ENCODE data around the gene ARFGAP2.

Gene ARFGAP2

DNA sequence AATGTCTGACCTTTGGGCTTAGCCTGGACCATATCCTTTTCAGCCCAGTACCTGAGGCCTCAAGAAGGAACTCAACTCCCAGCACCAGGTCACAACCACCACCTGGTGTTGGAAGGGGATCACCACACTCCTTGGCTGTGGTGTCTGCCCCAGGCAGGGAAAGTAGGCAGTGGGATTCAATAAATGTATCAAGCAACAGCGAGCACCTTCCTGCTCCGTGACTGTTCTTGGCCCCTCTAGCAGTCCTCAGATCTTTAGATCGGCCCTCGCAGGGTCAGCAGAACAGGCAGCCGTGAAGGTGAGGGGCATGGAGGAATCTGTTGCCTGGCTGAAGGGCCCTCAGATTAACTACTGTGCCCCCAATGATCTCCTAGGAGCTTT, 15.9 kb downstream of the ARFGAP2 start:
- WGBS (ENCODE audit: extremely low coverage, insufficient coverage, low lambda C conversion rate) = no CpG with 5 or more reads among the region's 5 CpGs
- H3K9ac ChIP-seq (ENCODE audit: low read length) = no peak overlapping the region
- no peaks in the 10 kb centered on the region for H3K36me3 ChIP-seq (ENCODE audit: control insufficient read depth, insufficient read depth, low read length)
- no peaks in the 10 kb centered on the region for H3K79me2 ChIP-seq (ENCODE audit: control insufficient read depth, insufficient read depth, low read length)
- H3K23ac ChIP-seq (ENCODE audit: low read length) = no peak overlapping the region
- DNase-seq = peak; percentile 49
- no peak overlapping the region for H3K4me2 ChIP-seq (ENCODE audit: low read length)
- H3K56ac ChIP-seq (ENCODE audit: low read length) = no peak overlapping the region
- H4K5ac ChIP-seq (ENCODE audit: low read length) = no peak overlapping the region
- H3K27me3 ChIP-seq (ENCODE audit: insufficient read depth, low read length, poor library complexity) = no peaks in the 10 kb centered on the region
- H3K18ac ChIP-seq (ENCODE audit: low read length) = no peak overlapping the region
- no peak overlapping the region for H2BK5ac ChIP-seq (ENCODE audit: low read length)
- no peak overlapping the region for H4K8ac ChIP-seq (ENCODE audit: low read depth, low read length)
- no peaks in the 10 kb centered on the region for H3K4me1 ChIP-seq (ENCODE audit: control insufficient read depth, low read depth, low read length)
- no peak overlapping the region for H3K4me3 ChIP-seq (ENCODE audit: low read length)
- no peak overlapping the region for H3K4ac ChIP-seq (ENCODE audit: low read depth, low read length)
- no peaks in the 10 kb centered on the region for H3K79me1 ChIP-seq (ENCODE audit: low read length)
- H3K27ac ChIP-seq (ENCODE audit: low read depth, low read length) = no peak overlapping the region
- H2AK5ac ChIP-seq (ENCODE audit: low read length) = no peak overlapping the region
- no peak overlapping the region for H2BK15ac ChIP-seq (replicated peaks; ENCODE audit: low read depth)
- no peak overlapping the region for H2BK120ac ChIP-seq (ENCODE audit: low read depth, low read length)

DNA sequence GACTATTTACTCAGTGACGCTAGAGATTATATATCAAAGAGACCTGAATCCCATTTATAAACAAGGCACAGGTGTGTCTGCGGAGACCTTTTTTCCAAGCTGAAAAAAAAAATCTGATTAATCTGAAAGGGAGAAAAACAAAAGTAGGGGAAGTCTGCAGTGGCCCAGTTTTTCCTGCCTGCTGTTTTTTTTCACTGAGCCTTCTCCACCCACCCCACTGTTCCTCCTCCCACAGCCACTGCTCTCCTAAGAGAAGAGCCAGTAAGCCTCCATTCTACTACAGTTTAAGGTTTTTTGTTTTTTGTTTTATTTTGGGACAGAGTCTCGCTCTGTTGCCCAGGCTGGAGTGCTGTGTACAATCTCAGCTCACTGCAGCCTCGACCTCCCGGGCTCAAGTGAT, 18.4 kb downstream of the ARFGAP2 start:
- WGBS (ENCODE audit: extremely low coverage, insufficient coverage, low lambda C conversion rate) = no CpG with 5 or more reads among the region's 5 CpGs
- Histone ChIP-seq H4K8ac (ENCODE audit: low read depth, low read length) (no peak overlapping the region), H2BK5ac (ENCODE audit: low read length) (no peak overlapping the region), H3K79me1 (ENCODE audit: low read length) (no peaks in the 10 kb centered on the region), H3K27ac (ENCODE audit: low read depth, low read length) (no peak overlapping the region), H3K4me3 (ENCODE audit: low read length) (no peak overlapping the region), H3K79me2 (ENCODE audit: control insufficient read depth, insufficient read depth, low read length) (no peaks in the 10 kb centered on the region), H3K9ac (ENCODE audit: low read length) (no peak overlapping the region), H2AK5ac (ENCODE audit: low read length) (no peak overlapping the region), H3K36me3 (ENCODE audit: control insufficient read depth, insufficient read depth, low read length) (no peaks in the 10 kb centered on the region), H3K23ac (ENCODE audit: low read length) (no peak overlapping the region), H3K4me2 (ENCODE audit: low read length) (no peak overlapping the region), H3K27me3 (ENCODE audit: insufficient read depth, low read length, poor library complexity) (no peaks in the 10 kb centered on the region), H3K4ac (ENCODE audit: low read depth, low read length) (no peak overlapping the region), H3K18ac (ENCODE audit: low read length) (no peak overlapping the region), H2BK15ac (replicated peaks; ENCODE audit: low read depth) (no peak overlapping the region), H3K4me1 (ENCODE audit: control insufficient read depth, low read depth, low read length) (no peaks in the 10 kb centered on the region), H4K5ac (ENCODE audit: low read length) (no peak overlapping the region), H3K56ac (ENCODE audit: low read length) (no peak overlapping the region), H2BK120ac (ENCODE audit: low read depth, low read length) (no peak overlapping the region)
- DNase-seq = no peak

DNA sequence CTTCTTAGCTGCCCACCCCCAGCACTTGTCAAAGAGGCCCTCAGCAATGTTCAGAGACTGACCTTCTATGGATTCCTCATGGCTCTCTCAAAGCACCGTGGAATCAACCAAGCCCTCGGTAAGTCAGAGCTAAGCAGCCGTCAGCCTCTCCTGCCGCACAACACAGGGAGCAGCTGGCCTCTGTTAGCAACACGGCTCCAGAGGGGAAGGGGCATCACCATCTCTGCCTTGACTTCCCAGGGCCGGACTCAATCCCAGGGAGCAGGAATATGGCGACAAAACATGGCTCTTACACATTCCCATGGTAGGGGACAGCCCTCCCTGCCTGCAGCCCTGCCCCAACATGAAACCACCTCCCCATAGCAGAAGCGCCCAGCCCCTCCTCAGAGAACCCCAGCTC, 18.9 kb downstream of the ARFGAP2 start:
- no peak overlapping the region for H3K4me2 ChIP-seq (ENCODE audit: low read length)
- H3K27me3 ChIP-seq (ENCODE audit: insufficient read depth, low read length, poor library complexity) = no peaks in the 10 kb centered on the region
- H3K4ac ChIP-seq (ENCODE audit: low read depth, low read length) = no peak overlapping the region
- no peak overlapping the region for H3K56ac ChIP-seq (ENCODE audit: low read length)
- no peaks in the 10 kb centered on the region for H3K36me3 ChIP-seq (ENCODE audit: control insufficient read depth, insufficient read depth, low read length)
- H3K18ac ChIP-seq (ENCODE audit: low read length) = no peak overlapping the region
- no peak overlapping the region for H2BK120ac ChIP-seq (ENCODE audit: low read depth, low read length)
- no peak overlapping the region for H2AK5ac ChIP-seq (ENCODE audit: low read length)
- no peak overlapping the region for H2BK15ac ChIP-seq (replicated peaks; ENCODE audit: low read depth)
- H4K5ac ChIP-seq (ENCODE audit: low read length) = no peak overlapping the region
- H3K79me2 ChIP-seq (ENCODE audit: control insufficient read depth, insufficient read depth, low read length) = no peaks in the 10 kb centered on the region
- no peaks in the 10 kb centered on the region for H3K4me1 ChIP-seq (ENCODE audit: control insufficient read depth, low read depth, low read length)
- H3K27ac ChIP-seq (ENCODE audit: low read depth, low read length) = no peak overlapping the region
- no peak overlapping the region for H2BK5ac ChIP-seq (ENCODE audit: low read length)
- DNase-seq = no peak
- H3K79me1 ChIP-seq (ENCODE audit: low read length) = no peaks in the 10 kb centered on the region
- no CpG with 5 or more reads among the region's 8 CpGs for WGBS (ENCODE audit: extremely low coverage, insufficient coverage, low lambda C conversion rate)
- H4K8ac ChIP-seq (ENCODE audit: low read depth, low read length) = no peak overlapping the region
- no peak overlapping the region for H3K23ac ChIP-seq (ENCODE audit: low read length)
- no peak overlapping the region for H3K4me3 ChIP-seq (ENCODE audit: low read length)
- H3K9ac ChIP-seq (ENCODE audit: low read length) = no peak overlapping the region

DNA sequence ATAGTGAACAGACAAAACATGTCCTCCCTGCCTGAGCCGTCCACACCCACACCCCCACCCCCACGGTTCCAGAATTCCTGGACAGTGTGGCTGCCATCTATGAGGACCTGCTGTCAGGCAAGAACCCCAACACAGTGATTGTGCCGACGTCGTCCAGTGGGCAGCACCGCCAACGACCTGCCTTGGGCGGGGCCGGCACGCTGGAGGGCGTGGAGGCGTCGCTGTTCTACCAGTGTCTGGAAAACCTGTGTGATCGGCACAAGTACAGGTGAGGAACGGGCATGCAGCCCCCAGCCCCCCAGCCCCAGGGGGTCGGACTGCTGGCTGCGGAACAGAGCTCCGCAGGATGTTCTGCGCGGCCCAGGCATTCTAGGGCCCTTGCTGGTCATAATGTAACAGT, 19.7 kb downstream of the ARFGAP2 start:
- H2BK15ac ChIP-seq (replicated peaks; ENCODE audit: low read depth) = no peak overlapping the region
- H3K4me2 ChIP-seq (ENCODE audit: low read length) = no peak overlapping the region
- no peak overlapping the region for H2BK120ac ChIP-seq (ENCODE audit: low read depth, low read length)
- WGBS (ENCODE audit: extremely low coverage, insufficient coverage, low lambda C conversion rate) = no CpG with 5 or more reads among the region's 20 CpGs
- no peak overlapping the region for H4K8ac ChIP-seq (ENCODE audit: low read depth, low read length)
- no peaks in the 10 kb centered on the region for H3K79me1 ChIP-seq (ENCODE audit: low read length)
- no peaks in the 10 kb centered on the region for H3K36me3 ChIP-seq (ENCODE audit: control insufficient read depth, insufficient read depth, low read length)
- H2BK5ac ChIP-seq (ENCODE audit: low read length) = no peak overlapping the region
- H3K4me1 ChIP-seq (ENCODE audit: control insufficient read depth, low read depth, low read length) = no peaks in the 10 kb centered on the region
- H3K27me3 ChIP-seq (ENCODE audit: insufficient read depth, low read length, poor library complexity) = no peaks in the 10 kb centered on the region
- H2AK5ac ChIP-seq (ENCODE audit: low read length) = no peak overlapping the region
- no peak overlapping the region for H3K4ac ChIP-seq (ENCODE audit: low read depth, low read length)
- no peak overlapping the region for H3K4me3 ChIP-seq (ENCODE audit: low read length)
- no peak overlapping the region for H3K27ac ChIP-seq (ENCODE audit: low read depth, low read length)
- no peak overlapping the region for H3K9ac ChIP-seq (ENCODE audit: low read length)
- no peak for DNase-seq
- no peak overlapping the region for H4K5ac ChIP-seq (ENCODE audit: low read length)
- H3K18ac ChIP-seq (ENCODE audit: low read length) = no peak overlapping the region
- no peak overlapping the region for H3K56ac ChIP-seq (ENCODE audit: low read length)
- no peaks in the 10 kb centered on the region for H3K79me2 ChIP-seq (ENCODE audit: control insufficient read depth, insufficient read depth, low read length)
- no peak overlapping the region for H3K23ac ChIP-seq (ENCODE audit: low read length)

DNA sequence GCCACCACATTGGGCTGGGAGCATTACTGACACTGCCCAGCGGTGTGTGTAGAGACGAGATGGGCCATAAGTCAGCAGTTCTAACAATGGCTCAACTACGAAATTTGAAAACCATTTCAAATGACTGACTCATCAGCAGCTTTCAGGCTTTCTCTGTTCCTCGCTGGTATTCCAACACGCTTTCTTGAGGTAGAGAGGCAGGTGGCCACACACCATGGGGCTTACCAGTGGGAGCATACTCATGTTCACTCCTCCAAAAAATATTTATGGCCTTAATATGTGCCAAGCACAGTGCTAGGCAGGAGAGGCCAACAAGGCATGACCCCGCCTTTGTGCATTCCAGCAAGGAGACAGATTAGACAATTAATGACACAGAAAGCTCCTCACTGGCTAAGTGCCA, 20.3 kb downstream of the ARFGAP2 start:
- Histone ChIP-seq H3K18ac (ENCODE audit: low read length) (no peak overlapping the region), H2AK5ac (ENCODE audit: low read length) (no peak overlapping the region), H3K79me2 (ENCODE audit: control insufficient read depth, insufficient read depth, low read length) (no peaks in the 10 kb centered on the region), H3K4ac (ENCODE audit: low read depth, low read length) (no peak overlapping the region), H3K9ac (ENCODE audit: low read length) (no peak overlapping the region), H3K36me3 (ENCODE audit: control insufficient read depth, insufficient read depth, low read length) (no peaks in the 10 kb centered on the region), H2BK15ac (replicated peaks; ENCODE audit: low read depth) (no peak overlapping the region), H3K79me1 (ENCODE audit: low read length) (no peaks in the 10 kb centered on the region), H3K27me3 (ENCODE audit: insufficient read depth, low read length, poor library complexity) (no peaks in the 10 kb centered on the region), H3K23ac (ENCODE audit: low read length) (no peak overlapping the region), H3K56ac (ENCODE audit: low read length) (no peak overlapping the region), H3K4me3 (ENCODE audit: low read length) (no peak overlapping the region), H2BK5ac (ENCODE audit: low read length) (no peak overlapping the region), H3K27ac (ENCODE audit: low read depth, low read length) (no peak overlapping the region), H4K8ac (ENCODE audit: low read depth, low read length) (no peak overlapping the region), H4K5ac (ENCODE audit: low read length) (no peak overlapping the region), H3K4me1 (ENCODE audit: control insufficient read depth, low read depth, low read length) (no peaks in the 10 kb centered on the region), H3K4me2 (ENCODE audit: low read length) (no peak overlapping the region), H2BK120ac (ENCODE audit: low read depth, low read length) (no peak overlapping the region)
- WGBS (ENCODE audit: extremely low coverage, insufficient coverage, low lambda C conversion rate) = no CpG with 5 or more reads among the region's 6 CpGs
- DNase-seq = no peak

DNA sequence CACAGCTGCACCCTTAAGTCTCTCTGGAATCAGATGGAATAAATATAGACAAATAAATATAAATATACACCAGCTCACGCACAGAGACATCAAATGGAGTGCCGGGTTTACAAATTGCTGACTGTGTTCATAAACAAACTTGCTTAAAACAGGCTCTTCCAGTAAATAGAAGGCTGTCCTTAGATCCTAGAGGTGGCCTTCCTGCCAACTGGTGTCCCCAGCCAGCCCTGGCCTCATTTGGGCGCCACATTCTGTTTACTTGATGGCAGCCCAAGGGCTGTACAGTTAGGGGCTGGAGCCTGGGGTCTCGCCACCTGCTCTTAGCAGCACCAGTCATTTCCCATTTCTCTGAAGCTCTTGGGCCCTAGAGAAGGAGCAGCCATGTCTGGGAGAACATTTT, 20.8 kb downstream of the ARFGAP2 start:
- Histone ChIP-seq H3K23ac (ENCODE audit: low read length) (no peak overlapping the region), H2BK5ac (ENCODE audit: low read length) (no peak overlapping the region), H2BK15ac (replicated peaks; ENCODE audit: low read depth) (no peak overlapping the region), H2BK120ac (ENCODE audit: low read depth, low read length) (no peak overlapping the region), H4K5ac (ENCODE audit: low read length) (no peak overlapping the region), H3K56ac (ENCODE audit: low read length) (no peak overlapping the region), H2AK5ac (ENCODE audit: low read length) (no peak overlapping the region), H3K27me3 (ENCODE audit: insufficient read depth, low read length, poor library complexity) (no peaks in the 10 kb centered on the region), H3K79me2 (ENCODE audit: control insufficient read depth, insufficient read depth, low read length) (no peaks in the 10 kb centered on the region), H3K27ac (ENCODE audit: low read depth, low read length) (no peak overlapping the region), H3K79me1 (ENCODE audit: low read length) (no peaks in the 10 kb centered on the region), H3K9ac (ENCODE audit: low read length) (no peak overlapping the region), H3K4me1 (ENCODE audit: control insufficient read depth, low read depth, low read length) (no peaks in the 10 kb centered on the region), H3K18ac (ENCODE audit: low read length) (no peak overlapping the region), H3K4ac (ENCODE audit: low read depth, low read length) (no peak overlapping the region), H3K36me3 (ENCODE audit: control insufficient read depth, insufficient read depth, low read length) (no peaks in the 10 kb centered on the region), H4K8ac (ENCODE audit: low read depth, low read length) (no peak overlapping the region), H3K4me2 (ENCODE audit: low read length) (no peak overlapping the region), H3K4me3 (ENCODE audit: low read length) (no peak overlapping the region)
- WGBS (ENCODE audit: extremely low coverage, insufficient coverage, low lambda C conversion rate) = no CpG with 5 or more reads among the region's 4 CpGs
- no peak for DNase-seq
